Islet precursor cell (in vitro differentiated cells): ENCODE measurements around the gene RPS14.
A peak's percentile ranks its signal among the peaks of the same experiment; 100 is the strongest.

Experiments used
- DNase-seq: peaks from one replicate; pipeline ENCODE4 v3.0.0-alpha.2; 2018

Gene RPS14

DNA sequence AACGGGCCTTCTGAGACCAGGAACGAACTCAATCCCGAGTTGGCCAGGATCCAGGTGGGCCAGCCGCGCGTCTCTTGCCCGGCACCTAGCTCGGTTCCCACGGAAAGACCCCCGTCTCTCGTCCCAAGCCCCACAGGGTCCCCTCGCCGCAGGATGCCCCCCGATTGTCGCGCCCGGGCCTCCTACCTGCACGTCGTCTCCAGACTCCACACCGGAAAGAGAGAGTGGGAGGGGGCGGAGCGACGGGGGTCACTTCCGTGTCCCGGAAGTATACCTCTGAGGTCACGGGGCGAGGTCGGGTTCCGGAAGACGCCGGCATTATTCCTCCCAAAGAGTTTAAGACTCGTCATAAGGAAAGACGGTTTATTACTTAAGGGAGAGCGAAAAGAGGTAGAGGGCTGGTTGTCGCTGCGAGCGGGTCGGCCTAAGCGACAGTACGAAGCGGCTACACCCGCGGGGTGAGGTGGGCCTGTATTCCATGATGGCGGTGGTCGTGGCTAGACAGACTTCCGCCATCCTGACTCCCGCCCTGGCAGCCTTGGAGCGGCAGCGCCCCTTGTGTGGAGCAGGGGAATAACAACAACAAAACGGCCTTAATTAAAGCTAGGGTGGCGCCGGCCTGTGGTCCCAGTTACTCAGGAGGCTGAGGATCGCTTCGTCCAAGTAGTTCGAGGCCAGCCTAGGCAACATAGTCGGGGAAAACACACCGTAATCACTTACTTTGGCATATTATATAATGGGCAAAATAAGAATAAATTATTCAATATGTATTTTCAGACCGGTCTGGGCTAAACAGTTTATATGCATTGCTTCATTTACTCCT is at the start of gene RPS14:
RPS14 (minus strand) TSS at position 223 of the 823 bp plus-strand sequence. CDS start 2,006 bp downstream, outside the sequence.
- peak; percentile 96 for DNase-seq

DNA sequence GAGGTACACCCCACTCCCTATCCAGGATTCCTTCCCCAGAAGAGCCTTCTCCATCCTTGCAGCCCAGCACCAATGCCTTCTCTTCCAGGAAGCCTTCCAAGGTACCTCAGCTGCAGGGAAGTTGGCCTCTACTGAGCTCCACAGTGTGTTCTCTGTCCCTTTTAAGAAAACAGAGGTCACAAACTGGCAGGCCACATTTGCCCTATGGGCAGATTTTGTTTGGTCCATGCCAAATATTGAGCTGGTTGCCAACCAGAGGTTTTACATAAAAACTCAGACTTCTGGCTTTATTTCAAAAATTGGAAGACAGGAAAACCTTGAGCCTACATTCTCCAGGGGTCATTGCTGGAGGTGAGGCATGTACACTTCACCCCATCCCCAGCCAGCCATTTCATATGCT is 49.4 kb upstream of the RPS14 start:
- DNase-seq = no peak

DNA sequence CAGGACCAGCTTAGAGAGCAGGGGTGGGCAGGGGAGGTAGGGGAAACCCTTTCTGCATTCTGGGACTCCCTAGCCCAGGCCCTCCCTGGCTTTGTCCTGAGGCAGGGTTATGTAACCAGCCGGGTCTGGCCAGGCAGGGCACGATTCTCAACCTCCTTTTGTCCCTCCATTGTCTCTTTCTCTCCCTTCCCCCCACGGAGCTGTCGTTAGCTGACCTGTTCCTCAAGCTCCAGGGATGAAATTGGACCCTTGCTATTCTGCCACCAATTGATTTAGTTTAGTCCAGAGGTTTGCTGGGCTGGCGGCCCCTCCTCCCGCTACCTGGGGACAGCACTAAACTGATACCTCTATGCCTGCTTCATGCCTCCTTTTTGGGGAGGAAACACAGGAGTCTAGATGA is 49.0 kb upstream of the RPS14 start:
- DNase-seq = peak; percentile 75

DNA sequence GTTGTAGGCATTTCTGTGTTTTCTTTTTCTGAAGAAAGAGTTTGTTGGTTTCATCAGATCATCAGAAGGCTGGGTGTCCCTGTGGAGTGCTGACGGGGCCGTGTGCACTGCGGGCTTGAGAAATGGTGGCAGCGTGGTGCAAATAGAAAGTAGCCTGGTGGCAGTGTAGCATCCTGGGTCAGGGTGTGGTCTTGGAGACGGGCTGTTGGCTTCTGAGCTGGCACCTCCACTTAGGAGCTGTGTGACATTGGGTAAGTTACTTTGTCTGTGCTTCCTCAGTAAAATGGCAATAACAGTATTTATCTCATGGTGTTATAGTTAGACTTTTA is 48.4 kb upstream of the RPS14 start:
- no peak for DNase-seq

DNA sequence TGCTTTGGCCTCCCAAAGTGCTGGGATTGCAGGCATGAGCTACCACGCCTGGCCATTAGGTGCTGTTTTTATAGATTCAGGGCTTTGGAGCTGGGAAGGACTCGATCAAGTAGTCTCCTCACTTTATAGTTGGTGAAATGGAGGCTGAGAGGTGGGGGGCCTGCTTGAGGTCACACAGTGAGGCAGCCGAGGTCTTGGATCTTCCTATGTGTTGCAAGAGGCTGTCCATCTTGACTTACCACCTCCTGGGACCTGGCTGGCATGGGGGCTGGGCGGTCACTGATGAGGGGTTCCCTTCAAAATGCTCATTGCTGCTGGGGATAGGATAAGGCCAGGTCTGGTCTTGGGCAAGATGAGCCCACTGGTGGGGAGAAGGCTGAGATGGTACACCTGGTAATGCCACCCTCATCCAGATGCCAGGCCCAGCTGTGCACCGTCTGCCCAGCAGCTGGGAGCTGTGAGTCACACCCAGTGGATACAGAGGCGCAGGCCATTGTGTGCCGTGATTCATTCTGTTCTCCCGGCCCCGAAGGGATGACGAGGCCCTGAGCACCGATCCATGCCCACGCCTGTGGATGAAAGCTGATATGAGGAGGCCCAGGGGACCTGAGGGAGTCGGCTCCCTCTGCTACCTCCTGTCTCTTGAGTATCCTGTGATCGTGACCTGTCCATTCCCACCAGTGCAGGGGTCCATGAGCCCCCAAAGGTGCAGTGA is 47.9 kb upstream of the RPS14 start:
- peak; percentile 79 for DNase-seq

DNA sequence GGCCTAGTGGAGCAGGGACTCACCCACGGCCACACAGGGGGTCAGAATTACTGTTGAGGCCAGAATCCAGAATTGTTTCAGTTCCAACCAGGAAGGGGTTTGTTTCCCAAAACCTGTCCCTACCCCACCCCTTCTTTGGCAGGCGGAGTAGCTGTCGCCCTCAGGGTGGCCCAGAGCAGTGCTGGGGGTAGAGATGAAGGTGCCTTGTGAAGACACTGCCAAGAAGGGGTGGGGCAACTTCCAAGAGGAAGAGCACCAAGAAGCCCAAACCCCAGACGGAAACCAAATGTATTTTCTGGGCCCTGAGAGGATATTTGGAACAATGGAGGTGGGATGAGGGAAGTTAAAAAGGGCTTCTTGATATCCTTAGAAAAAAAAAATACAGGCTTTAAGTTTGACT is 47.0 kb upstream of the RPS14 start:
- no peak for DNase-seq

DNA sequence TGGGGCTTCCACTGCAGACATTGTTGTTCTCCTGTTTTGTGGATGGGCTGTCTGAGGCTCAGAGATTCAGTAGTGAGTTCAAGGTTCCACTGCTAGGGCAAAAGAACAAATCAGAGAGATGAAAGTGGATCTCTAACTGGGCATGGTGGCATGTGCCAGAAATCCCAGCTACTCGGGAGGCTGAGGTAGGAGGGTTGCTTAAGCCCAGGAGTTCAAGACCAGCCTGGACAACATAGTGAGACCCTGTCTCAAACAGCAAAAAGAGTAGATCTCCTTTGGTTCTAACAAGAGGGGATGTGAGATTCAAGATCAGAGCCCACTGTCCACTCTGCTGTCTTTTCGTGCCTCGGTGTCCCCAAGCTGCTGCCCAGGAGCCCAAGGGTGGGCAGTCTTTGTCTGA is 46.6 kb upstream of the RPS14 start:
- no peak for DNase-seq

DNA sequence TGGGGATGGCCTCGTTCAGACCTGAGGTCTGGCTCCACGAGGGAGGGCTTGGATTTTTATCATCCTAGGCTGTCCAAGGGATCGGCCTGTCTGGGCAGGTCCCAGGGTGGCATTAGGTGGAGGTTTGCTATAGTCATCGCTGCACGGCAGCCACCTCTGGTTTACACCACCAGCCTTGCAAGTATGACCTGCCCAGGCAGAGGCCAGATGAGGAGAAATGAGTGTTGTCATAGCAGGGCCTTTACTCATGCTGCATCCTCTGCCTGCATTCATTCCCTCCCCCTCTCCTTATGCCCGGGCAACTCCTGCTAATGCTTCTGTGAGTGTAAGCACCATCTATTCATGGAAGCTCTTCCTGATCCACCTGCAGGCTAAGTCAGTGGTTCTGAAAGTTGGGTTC is 43.1 kb upstream of the RPS14 start:
- peak; percentile 78 for DNase-seq

DNA sequence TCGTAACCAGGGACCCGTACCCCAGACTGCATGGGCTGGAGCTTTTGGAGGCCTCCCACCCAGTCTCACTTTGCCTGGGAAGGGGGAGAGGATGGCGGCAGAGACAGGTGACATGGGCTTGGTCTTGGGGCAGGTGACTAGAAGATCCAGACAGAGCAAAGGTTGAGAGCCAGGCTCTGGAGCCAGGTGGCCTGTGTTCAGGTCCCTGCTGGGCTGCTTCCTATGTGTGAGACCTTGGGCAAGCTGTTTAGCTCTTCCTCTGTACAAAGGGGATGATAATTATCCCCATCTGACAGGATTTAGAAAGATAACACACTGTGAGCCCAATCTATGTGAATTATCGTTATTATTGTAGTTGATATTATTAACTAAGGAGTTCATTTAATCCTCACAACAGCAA is 42.3 kb upstream of the RPS14 start:
- no peak for DNase-seq

DNA sequence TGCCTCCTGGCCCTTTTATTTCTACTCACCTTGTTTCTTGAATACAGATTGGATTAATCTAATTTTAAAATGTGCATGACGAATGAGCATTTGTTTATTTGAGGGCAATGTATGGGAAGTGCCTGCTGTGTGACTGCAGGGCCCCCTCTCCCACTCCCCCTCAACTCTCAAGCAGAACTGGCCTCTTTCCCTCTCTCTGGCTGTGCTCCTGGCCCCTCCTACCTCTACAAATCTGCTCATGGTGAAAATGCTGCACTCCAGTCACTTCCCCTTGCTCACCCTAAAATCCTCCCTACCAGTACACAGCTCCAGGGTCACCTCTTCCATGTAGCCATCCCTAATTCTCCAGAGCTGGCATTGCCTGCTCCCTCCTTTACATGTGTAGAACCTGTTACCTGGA is 41.2 kb upstream of the RPS14 start:
- DNase-seq = no peak

DNA sequence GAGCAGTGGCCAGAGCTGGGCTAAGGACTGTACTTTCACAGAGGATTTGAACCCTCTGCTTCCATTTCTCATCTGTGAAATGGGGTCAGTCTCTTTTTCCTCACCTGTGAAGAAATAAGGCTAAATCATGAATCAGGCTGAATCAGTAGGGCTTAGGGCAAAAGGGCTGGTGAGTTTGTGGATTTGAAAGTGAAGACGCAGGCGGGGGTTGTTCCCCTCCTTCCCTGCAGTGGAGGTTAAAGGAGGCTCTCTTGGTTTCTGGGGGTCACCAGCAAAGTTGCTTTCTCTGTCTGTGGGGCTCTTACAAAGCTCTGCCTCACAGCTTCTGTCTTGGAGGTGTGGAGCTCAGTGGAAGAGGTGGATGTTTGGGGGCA is 40.7 kb upstream of the RPS14 start:
- DNase-seq = no peak

DNA sequence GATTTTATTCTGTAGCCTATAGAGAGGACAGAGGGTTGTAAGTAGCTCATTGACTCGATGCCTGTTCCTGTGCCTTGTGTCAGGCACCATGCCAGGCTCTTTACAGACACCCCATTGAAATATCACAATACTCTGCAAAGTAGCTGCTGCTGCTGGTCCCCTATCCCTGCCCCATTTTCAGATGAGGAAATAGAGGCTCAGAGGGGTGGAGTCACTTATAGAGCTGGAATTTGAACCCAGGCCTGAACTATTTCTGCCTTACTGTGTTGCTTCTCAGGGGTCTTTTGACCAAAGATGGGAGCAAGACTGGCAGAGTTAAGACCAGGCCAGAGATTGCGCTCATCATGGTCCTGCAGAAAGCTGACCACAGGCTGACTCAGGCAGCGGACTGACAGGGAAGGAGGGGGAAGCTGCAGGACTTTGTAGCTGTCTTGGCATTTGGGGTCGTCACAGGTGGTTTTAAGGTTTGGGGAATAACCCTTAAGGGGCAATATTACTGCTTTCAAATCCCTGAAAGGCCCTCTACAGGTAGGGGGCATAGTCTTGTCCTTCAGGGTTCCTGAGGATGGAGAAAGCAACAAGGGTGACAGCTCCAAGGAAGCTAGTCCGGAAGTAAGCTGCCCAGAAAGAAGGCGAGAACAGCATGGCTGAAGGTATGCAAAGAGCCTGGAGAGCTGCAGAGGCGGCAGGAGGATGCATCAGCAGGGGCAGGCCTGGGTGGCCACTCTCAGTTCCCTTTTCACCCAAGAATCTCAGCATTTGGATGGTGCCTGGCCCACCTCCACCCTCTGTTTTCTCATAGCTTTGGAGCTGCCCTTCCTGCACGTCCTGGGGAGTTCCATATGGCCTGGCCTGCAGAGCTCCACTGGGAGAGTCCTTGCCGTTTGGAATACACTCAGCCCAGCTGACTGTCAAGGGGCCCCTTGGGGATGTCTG is 40.1 kb upstream of the RPS14 start:
- DNase-seq = no peak

DNA sequence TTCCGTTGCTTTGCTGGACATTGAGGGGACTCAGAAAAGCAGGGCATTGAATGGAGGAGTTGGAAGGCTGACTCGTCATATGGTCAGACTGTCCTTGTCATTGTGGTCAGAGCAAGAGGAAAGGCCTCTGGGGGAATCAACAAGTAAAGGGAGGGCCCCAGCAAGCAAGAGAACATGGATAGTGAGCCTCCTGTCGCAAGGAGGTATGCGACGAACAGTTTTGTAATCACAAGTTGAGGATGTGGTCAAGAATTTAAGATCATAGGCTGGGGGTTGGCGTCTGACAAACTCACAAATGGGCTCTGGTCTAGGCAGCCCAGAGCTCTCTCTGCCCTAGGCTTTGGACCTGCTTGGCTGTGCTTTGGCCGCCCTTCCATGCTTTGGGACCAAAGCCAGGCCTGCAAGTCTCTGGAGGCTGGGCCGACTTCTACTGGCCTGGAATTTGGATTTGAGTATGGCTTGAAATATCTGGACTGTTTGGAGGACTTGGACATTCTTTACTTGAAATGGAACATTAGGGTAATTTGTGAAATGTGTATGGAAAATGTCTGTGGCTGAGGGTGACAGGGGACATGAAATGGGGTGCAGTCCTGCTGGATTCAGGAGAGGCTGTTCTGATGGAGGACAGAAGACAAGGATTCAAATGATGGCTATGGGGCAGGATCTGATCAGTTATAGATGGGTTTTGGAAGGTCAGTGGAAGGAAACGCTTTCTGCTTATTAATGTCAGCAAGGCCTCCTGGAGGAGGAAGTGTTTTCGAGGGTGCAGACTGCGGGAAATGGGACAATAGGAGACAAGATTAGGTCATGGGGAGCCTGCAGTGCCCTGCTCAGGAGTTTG is 39.2 kb upstream of the RPS14 start:
- no peak for DNase-seq

DNA sequence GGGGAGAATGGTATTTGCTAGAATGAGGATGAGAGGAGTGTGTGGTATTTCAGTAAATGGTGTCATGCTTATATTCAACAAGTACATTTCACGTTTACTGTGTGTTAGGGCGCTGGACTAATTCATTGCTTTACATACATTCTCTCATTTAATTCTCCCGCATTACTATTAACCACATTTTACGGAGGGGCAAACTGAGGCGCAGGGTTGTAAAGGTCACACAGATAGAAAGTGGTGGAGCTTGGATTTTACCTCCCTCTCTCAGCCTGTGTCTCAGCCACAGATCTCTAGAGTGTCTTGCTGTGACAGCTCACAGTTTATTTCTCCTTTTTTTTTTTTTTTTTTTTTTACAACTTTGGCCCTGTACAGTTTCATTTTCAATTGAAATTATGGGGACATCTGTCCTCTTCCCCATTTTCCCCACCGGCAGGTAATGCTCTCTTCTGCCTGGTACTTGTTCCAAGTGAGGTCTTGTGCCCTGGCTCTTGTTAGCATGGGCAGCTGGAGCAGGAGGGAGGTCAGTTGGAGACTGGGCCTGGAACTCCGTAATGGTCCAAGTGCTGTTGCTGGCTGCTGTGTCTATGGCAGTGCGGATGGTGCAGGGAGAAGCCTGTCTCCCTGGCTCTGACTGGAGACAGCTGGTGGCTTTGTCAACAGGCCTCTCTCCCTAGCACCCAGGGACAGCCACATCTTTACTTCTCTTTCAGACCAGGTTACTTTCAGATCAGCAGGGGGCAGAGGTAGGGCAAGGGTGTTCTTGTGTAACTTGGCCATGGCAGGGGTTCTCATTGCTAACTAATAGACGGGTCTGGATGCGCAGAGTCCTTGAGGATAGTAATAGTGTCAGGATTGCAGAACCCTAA is 37.9 kb upstream of the RPS14 start:
- peak; percentile 73 for DNase-seq

DNA sequence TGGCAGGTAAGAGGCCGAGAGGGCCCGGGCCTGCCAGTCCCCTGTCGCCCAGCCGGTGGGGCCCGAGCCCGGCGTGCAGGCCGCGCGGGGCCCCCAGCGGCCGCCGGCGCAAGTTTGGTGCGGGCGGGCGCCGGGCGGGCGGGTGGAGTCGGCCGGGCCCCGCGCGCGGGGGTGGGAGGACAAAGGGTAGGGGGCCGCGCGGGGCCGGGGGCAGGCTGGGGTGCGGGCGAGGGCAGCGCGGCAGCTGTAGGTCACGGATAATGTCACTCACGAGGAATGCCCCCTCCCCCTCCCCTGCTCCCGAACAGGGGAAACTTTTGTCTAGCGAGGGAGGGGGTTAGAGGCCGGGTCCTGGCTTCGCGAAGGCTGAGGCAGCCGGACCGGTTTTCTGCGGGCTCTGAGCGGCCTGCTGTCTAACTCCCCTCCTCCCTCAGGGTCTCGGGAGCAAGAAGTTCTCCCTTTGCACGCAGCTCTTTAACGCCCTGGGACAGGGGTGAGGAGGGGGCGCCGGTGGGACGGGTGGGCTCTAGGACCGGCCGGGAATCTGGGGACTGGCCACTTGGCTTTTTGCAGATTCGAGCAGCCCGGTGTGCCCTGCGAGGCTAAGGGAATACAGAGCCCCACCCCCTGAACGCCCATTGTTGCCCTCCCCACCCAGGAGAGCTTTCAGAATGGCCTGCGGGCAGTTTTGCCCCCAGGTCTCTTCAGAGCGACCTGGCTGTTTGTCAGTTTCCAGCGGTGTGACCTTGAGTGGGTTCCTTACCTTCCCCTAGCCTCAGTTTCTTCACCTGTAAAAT is 37.1 kb upstream of the RPS14 start:
- DNase-seq = peak; percentile 99

DNA sequence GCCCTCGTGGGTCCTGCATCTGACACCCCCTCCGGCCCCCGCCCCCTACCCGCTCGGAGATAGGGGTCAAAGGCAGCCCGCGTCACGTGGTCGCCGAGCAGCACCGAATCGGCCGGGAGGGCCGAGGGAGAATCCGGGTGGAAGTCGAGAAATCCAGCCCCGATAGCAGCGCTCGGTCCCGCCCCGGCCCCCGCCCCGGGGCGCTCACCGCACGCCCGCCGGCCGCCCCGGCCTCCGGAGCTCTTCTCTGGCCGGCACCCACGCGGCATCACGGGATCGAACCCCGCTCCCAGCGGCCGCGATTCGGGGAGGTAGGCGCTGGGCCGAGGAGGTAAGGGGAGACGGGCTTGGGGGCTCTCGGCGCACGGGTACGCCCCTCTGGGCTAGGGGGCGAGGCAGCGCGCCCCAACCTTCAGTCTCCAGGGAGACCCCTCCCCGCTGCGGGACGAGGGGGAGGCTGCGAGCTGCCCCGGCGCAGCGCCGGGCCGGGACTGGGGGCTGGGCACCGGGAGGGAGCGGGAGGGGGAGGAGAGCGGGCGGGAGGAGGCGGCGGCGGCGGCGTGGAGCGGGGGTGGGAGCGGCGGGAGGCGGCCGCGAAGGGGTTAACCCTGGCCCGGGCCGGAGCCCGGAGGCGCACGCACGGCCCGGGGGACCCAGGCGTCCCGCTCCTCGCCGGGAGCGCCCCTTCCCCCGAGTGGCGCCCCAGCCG is 36.3 kb upstream of the RPS14 start:
- DNase-seq = peak; percentile 89

DNA sequence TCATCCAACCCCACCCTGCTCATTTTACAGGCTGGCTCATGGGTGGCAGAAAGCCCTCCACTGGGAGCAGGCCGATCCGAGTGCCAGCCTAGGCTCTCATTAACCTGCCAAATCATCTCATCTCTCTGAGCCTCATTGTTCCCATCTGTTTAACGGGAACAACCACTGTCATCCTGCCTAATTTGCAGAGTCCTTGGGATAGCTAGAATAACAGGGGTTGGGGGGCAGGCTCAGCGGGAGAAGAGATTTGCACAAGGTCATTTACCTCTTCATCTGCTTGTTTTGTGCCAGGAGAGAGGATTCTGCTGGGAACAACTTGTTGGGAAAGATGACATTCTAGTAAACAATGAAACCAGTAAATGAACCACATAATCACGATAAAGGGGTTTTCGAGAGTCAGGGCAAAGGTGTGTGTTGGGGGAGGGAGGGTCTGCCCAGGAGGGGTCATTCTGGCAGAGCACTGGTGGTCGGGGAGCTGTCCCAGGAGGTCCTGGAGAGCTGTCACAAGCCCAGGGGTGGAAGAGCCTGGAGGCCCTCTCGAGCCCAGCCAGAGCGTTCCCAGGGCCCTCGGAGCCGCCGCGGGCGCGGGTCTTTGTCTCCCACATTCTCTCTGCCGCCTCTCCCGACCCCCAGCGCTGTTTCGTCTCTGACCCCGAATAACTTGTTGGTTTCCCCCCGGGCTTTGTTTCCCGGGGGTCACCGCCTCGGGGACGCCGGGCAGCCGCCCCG is 35.6 kb upstream of the RPS14 start:
- DNase-seq = no peak

DNA sequence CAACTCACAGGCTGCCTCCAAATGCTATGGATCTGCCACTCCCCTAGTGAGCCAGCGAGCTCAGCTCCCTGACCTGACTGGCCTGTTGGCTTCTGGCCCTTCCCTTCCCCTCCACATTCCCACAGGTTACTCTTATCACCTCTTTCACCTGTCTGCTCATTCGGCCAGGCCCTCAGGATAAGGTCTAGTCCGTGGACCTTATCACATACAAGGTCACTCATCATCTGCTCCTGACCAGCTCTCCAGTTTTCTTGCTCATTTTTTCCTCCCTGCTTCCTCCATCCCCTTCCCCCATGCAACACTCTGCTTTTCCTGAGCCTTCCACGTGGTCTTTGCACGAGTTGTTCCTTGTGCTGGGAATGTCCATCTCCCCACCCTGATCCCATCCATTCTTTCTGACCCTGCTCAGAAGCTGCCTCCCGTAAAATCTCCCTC is 32.5 kb upstream of the RPS14 start:
- DNase-seq = no peak

DNA sequence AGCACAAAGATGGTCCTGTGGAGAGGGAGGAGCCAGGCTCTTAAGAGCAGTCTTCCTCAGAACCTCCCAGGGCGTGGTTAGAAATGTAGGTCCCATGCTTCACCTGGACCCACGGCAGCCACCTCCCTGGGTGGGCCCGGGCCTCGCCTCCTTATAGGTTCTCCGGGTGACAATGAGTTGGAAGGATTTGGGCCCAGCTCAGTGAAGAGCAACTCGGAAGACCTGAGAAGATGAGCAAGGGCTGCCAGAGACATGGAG is 32.1 kb upstream of the RPS14 start:
- no peak for DNase-seq

DNA sequence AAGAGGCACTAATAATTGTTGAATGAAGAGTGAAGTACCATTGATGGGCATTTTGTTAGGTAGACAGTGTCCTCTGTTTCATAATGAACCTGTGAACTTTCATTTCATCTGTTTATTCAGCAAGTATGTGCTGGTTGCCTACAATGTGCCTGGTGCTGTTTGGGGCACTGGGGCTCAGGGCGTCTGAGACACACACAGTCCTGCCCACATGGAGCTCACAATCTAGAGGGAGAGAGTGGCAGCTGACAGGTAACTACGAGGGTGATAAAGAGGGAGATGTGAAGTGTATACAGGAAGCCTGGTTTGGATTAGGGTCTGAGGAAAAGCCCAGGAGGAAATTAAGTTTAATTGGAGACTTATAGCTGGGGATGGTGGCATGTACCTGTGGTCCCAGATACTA is 29.9 kb upstream of the RPS14 start:
- DNase-seq = no peak
